MCF 10A (cell line): ENCODE data around the gene RNF225. TPM values are rescaled to one million over a fixed set of nuclear protein-coding genes. Genes with fewer than 3 reads are reported as not detected.

Experiments used
- BruUV-seq: library from RNA; stranded (reverse); fragments of 400-500 nt; replicated peaks from 2 replicates; lab custom pipeline; 2021; lab: Mats Ljungman, UMichigan
- CTCF ChIA-PET: fragments of 300-600 bp; sonication (Branson Sonifier 250); formaldehyde crosslinking; extraction: SDS; loops from one replicate; lab custom pipeline; 2021; ENCODE audit warnings: antibody characterized with exemption, inconsistent platforms; lab: Yijun Ruan, JAX
- POLR2A ChIA-PET: fragments of 300-600, 350-650 bp; sonication (Branson Sonifier 250); formaldehyde crosslinking; extraction: SDS; loops from one replicate; lab custom pipeline; 2020; ENCODE audit warnings: antibody characterized with exemption, inconsistent platforms; lab: Yijun Ruan, JAX
- DNase-seq: peaks from one replicate; pipeline ENCODE4 v3.0.0-alpha.2; 2018; ENCODE audit not compliant: unreplicated experiment
- H3K27ac Mint-ChIP-seq: one replicate; pipeline ENCODE4 v1.8.0; 2022; ENCODE audit warnings: mild to moderate bottlenecking, low read depth, mixed read lengths; ENCODE audit not compliant: unreplicated experiment
- H3K27me3 Mint-ChIP-seq: one replicate; pipeline ENCODE4 v1.8.0; 2022; ENCODE audit warnings: mixed read lengths; ENCODE audit not compliant: insufficient read depth, unreplicated experiment
- H3K36me3 Mint-ChIP-seq: one replicate; pipeline ENCODE4 v1.8.0; 2022; ENCODE audit warnings: mild to moderate bottlenecking, moderate library complexity, mixed read lengths; ENCODE audit not compliant: insufficient read depth, unreplicated experiment
- H3K4me1 Mint-ChIP-seq: one replicate; pipeline ENCODE4 v1.8.0; 2022; ENCODE audit warnings: mixed read lengths; ENCODE audit not compliant: insufficient read depth, unreplicated experiment
- H3K4me3 Mint-ChIP-seq: one replicate; pipeline ENCODE4 v1.8.0; 2022; ENCODE audit warnings: mild to moderate bottlenecking, moderate library complexity, mixed read lengths; ENCODE audit not compliant: unreplicated experiment
- H3K9me3 Mint-ChIP-seq: one replicate; pipeline ENCODE4 v1.8.0; 2022; ENCODE audit warnings: mixed read lengths; ENCODE audit not compliant: unreplicated experiment
- intact Hi-C: fragments of 100-400 bp; cut with micrococcal nuclease; formaldehyde crosslinking; loops from 2 replicates; pipeline ENCODE4 v1.14.1; 2022
- total RNA-seq: library from RNA; stranded (reverse); gene quantifications from 2 replicates; pipeline ENCODE4 v1.2.3, GENCODE V29; 2022
- TF ChIP-seq, protein P1 (sequence below): fragments of 200-600 bp; IDR thresholded peaks from one replicate; pipeline ENCODE4 v1.8.0; 2022; ENCODE audit warnings: antibody characterized with exemption, mild to moderate bottlenecking; ENCODE audit not compliant: unreplicated experiment

The RNF225 gene
- total RNA-seq, 1 experiment from 2014 or later, result 0.63 TPM

DNA sequence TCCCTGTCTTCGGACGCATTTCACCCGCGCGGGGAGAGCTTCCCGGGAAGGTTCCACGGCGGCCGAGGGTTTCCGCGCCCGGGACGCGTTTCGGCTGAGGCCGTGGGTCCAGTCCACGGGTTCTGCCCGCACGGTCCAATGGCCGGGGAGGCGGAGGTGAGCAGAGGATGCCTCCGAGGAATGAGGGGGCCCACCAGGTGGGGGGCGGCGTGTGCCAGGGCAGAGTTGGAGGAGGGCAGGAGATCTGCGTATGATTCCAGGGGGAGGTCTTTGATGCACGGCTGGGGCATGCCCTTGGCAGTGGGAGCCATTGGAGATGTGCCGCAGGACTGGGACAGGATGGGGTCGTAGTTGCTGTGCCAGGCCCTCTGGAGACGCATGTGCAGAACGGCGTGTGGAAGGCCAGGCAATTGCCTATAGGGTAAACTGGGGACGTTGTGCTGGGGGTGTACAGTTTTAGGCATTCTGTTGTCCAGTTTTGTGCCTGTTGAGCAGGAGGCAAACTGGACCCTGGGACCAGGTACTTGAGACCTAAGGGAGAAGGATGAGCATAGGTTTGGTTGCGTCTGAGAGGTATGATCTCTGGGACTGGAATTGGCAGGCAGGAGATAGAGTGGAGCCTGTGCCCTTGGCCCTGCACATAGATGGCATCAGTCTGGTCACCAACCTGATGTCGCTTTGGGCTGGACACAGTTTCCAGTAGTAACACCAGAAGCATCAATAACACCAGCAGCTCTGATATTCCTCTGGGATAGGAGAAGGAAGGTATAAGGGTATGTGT lies 13.7 kb downstream of the RNF225 start:
- H3K4me3 Mint-ChIP-seq, result peak overlapping the region; percentile 81
- H3K4me1 Mint-ChIP-seq, result peaks cover 26% of the 10 kb centered on the region
- ChIA-PET POLR2A (interaction anchor here (0.7 to 2.7 kb wide), 29 partner anchors 9 to 167 kb away, joined by 3 to 24 read pairs (median 4); partner anchors contain the start of genes TRIM28, ZBTB45, ZNF324B and ZNF446), CTCF (interaction anchor here (0.7 kb wide), 1 partner anchor 944 kb away, joined by 4 read pairs; no protein-coding TSS in a partner anchor)
- TF ChIP-seq, protein P1, sequence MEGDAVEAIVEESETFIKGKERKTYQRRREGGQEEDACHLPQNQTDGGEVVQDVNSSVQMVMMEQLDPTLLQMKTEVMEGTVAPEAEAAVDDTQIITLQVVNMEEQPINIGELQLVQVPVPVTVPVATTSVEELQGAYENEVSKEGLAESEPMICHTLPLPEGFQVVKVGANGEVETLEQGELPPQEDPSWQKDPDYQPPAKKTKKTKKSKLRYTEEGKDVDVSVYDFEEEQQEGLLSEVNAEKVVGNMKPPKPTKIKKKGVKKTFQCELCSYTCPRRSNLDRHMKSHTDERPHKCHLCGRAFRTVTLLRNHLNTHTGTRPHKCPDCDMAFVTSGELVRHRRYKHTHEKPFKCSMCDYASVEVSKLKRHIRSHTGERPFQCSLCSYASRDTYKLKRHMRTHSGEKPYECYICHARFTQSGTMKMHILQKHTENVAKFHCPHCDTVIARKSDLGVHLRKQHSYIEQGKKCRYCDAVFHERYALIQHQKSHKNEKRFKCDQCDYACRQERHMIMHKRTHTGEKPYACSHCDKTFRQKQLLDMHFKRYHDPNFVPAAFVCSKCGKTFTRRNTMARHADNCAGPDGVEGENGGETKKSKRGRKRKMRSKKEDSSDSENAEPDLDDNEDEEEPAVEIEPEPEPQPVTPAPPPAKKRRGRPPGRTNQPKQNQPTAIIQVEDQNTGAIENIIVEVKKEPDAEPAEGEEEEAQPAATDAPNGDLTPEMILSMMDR, result no peak
- H3K27me3 Mint-ChIP-seq, result no peaks in the 10 kb centered on the region
- peak; percentile 41 for DNase-seq
- no peaks in the 10 kb centered on the region for H3K9me3 Mint-ChIP-seq
- BruUV-seq, result no TSS peak
- intact Hi-C loops, result loop anchor here (5.0 kb wide), 1 partner anchor 43 kb away; the partner anchor contains the start of gene ZNF324B
- H3K36me3 Mint-ChIP-seq, result peaks cover 33% of the 10 kb centered on the region
- H3K27ac Mint-ChIP-seq, result peak overlapping the region; percentile 95

DNA sequence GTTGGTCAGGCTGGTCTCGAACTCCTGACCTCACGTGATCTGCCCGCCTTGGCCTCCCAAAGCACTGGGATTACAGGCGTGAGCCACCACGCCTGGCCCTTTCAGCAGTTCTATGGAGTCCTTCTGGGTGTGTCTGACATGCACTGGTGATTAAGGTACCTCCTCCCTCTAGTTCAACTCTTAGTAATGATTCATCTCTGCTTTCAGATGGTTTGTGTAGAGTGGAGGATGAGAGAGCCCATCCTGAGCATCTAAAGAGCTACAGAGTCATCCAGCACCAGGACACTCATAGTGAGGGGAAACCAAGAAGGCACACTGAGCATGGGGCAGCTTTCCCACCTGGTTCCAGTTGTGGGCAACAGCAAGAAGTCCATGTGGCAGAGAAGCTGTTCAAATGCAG lies 21.1 kb downstream of the RNF225 start:
- Mint-ChIP-seq H3K27me3 (no peaks in the 10 kb centered on the region), H3K4me3 (no peak overlapping the region), H3K36me3 (peaks cover 67% of the 10 kb centered on the region), H3K4me1 (no peaks in the 10 kb centered on the region), H3K27ac (no peak overlapping the region), H3K9me3 (no peaks in the 10 kb centered on the region)
- DNase-seq, result no peak
- CTCF ChIA-PET, result interaction anchor here (0.6 to 2.1 kb wide), 2 partner anchors 10 to 1322 kb away, joined by 3 to 6 read pairs; no protein-coding TSS in a partner anchor
- POLR2A ChIA-PET, result interaction anchor here (0.6 kb wide), 1 partner anchor 10 kb away, joined by 4 read pairs; no protein-coding TSS in a partner anchor
- TF ChIP-seq, protein P1, result no peak
- BruUV-seq, result no TSS peak
- intact Hi-C loops, result no loop called here

DNA sequence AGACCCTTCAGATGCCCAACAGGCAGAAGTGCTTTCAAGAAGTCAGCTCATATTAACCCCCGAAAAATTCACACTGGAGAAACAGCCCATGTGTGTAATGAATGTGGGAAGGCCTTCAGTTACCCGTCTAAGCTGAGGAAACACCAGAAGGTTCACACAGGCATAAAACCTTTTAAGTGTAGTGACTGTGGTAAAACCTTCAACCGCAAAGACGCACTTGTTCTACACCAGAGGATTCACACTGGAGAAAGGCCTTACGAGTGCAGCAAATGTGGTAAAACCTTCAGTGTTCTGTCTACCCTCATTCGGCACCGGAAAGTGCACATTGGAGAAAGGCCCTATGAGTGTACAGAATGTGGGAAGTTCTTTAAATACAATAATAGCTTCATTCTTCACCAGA lies 21.6 kb downstream of the RNF225 start:
- CTCF ChIA-PET, result interaction anchor here (2.1 kb wide), 1 partner anchor 10 kb away, joined by 6 read pairs; no protein-coding TSS in a partner anchor
- no peak overlapping the region for H3K4me3 Mint-ChIP-seq
- H3K27ac Mint-ChIP-seq, result no peak overlapping the region
- BruUV-seq, result TSS peak; percentile 33
- intact Hi-C loops, result no loop called here
- POLR2A ChIA-PET, result interaction anchor here (0.6 kb wide), 1 partner anchor 10 kb away, joined by 4 read pairs; no protein-coding TSS in a partner anchor
- H3K27me3 Mint-ChIP-seq, result no peaks in the 10 kb centered on the region
- no peaks in the 10 kb centered on the region for H3K4me1 Mint-ChIP-seq
- no peaks in the 10 kb centered on the region for H3K9me3 Mint-ChIP-seq
- TF ChIP-seq, protein P1, result no peak
- H3K36me3 Mint-ChIP-seq, result peaks cover 69% of the 10 kb centered on the region
- no peak for DNase-seq

DNA sequence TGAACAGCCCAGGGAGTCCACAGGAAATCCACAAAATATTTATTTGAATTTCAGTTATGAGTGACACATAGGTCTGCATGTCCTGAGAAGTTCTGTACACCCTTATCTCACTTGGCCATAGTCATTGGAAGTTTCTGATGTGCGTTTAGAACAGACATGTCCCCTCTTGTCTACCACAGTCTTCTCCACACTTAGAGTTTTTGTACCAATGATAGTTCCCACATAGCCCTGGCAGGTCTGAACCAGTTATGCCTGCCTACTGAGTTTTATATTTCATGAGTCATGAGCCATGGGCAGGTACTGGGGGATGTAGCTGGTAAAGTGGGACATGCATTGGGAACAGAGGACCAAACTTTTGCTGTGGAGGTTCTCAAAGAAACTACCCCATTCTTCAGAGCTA lies 33.2 kb downstream of the RNF225 start:
- Mint-ChIP-seq H3K36me3 (peaks cover 7% of the 10 kb centered on the region), H3K4me3 (no peak overlapping the region), H3K9me3 (peaks cover 8% of the 10 kb centered on the region), H3K27ac (no peak overlapping the region), H3K27me3 (no peaks in the 10 kb centered on the region), H3K4me1 (no peaks in the 10 kb centered on the region)
- DNase-seq, result peak; percentile 27
- ChIA-PET POLR2A (interaction anchor here (0.5 to 1.4 kb wide), 3 partner anchors 20 to 95 kb away, joined by 3 to 12 read pairs (median 3); partner anchors contain the start of genes ZNF324B and ZNF584), CTCF (no interaction called here)
- intact Hi-C loops, result no loop called here
- BruUV-seq, result no TSS peak
- TF ChIP-seq, protein P1, result no peak
